Esophagus muscularis mucosa (tissue), 3 donors: Measurements from ENCODE around the gene MFF.

Experiments used
- CTCF ChIP-seq, 3 experiments: fragments of 200-600 bp in 2 of 3; fragments of 450-650 bp in 1 of 3; sonication (generic) in 2 of 3; IDR thresholded peaks; one replicate each; pipeline ENCODE4 v1.5.1; 2017 to 2019; ENCODE audit warnings: antibody characterized with exemption in 3 of 3, mild to moderate bottlenecking in 2 of 3, moderate library complexity in 1 of 3
- POLR2AphosphoS5 ChIP-seq, 2 donors: sonication (generic); formaldehyde crosslinking; IDR thresholded peaks; one replicate each; pipeline ENCODE4 v1.6.1; 2017; ENCODE audit warnings: antibody characterized with exemption in 2 of 2

GRCh38 chr2:227339098-227339599, 14.1 kb downstream of the MFF start:
- no peak for TF ChIP-seq POLR2AphosphoS5 (IDR thresholded peaks at IDR 0.05)
- no peak for TF ChIP-seq CTCF (IDR thresholded peaks at IDR 0.05)
